HepG2 (cell line): ENCODE measurements around the gene CAPN3. TPM values are rescaled to one million over a fixed set of nuclear protein-coding genes. Genes with fewer than 3 reads are reported as not detected.

Experiments used
- BCL6 ChIP-seq: IDR thresholded peaks from 2 replicates; pipeline ENCODE4 v1.6.1; 2016; ENCODE audit warnings: missing genetic modification reagents, missing compliant biosample characterization
- FOXA3 ChIP-seq: IDR thresholded peaks from 2 replicates; pipeline ENCODE4 v1.6.1; 2016; ENCODE audit warnings: missing genetic modification reagents, missing compliant biosample characterization
- GZF1 ChIP-seq: sonication (generic); formaldehyde crosslinking; IDR thresholded peaks from 2 replicates; pipeline ENCODE4 v1.5.1; 2020; ENCODE audit warnings: mild to moderate bottlenecking, missing genetic modification reagents
- IKZF1 ChIP-seq: fragments of 450-650 bp; IDR thresholded peaks from 2 replicates; pipeline ENCODE4 v1.7.1; 2016
- IRX3 ChIP-seq: sonication (generic); formaldehyde crosslinking; IDR thresholded peaks from 2 replicates; pipeline ENCODE4 v1.8.1; 2023; ENCODE audit warnings: mild to moderate bottlenecking, low read depth, missing genetic modification reagents, borderline replicate concordance
- KDM6A ChIP-seq: IDR thresholded peaks from 2 replicates; pipeline ENCODE4 v1.6.1; 2016; ENCODE audit warnings: low read depth
- MAZ ChIP-seq, 2 experiments: sonication (generic) in 1 of 2; formaldehyde crosslinking in 1 of 2; IDR thresholded peaks; 2 replicates each; pipeline versions ENCODE4 v1.5.0 to v1.6.1; 2012 to 2020; ENCODE audit warnings: low read depth in 2 of 2, mild to moderate bottlenecking in 2 of 2, borderline replicate concordance in 1 of 2, improper control_type of control experiment in 1 of 2, low read length in 1 of 2, missing genetic modification reagents in 1 of 2, moderate library complexity in 1 of 2
- MIER2 ChIP-seq: IDR thresholded peaks from 2 replicates; pipeline ENCODE4 v1.6.1; 2016; ENCODE audit warnings: missing biosample characterization, missing genetic modification reagents
- NFKB2 ChIP-seq: sonication (generic); formaldehyde crosslinking; IDR thresholded peaks from 2 replicates; pipeline ENCODE4 v1.4.0; 2020; ENCODE audit warnings: missing genetic modification reagents, borderline replicate concordance
- NFKBIZ ChIP-seq: IDR thresholded peaks from 2 replicates; pipeline ENCODE4 v1.6.1; 2018; ENCODE audit warnings: missing genetic modification reagents, missing compliant biosample characterization
- NPAS2 ChIP-seq: sonication (generic); formaldehyde crosslinking; IDR thresholded peaks from 2 replicates; pipeline ENCODE4 v1.8.0; 2022; ENCODE audit warnings: mild to moderate bottlenecking, missing genetic modification reagents, borderline replicate concordance
- RXRB ChIP-seq: IDR thresholded peaks from 2 replicates; pipeline ENCODE4 v1.6.1; 2016; ENCODE audit warnings: borderline replicate concordance, missing genetic modification reagents, missing compliant biosample characterization
- SNAPC2 ChIP-seq: sonication (generic); formaldehyde crosslinking; IDR thresholded peaks from 2 replicates; pipeline ENCODE4 v1.8.1; 2022; ENCODE audit warnings: mild to moderate bottlenecking, missing genetic modification reagents
- SOX13 ChIP-seq, 3 experiments: fragments of 450-650 bp in 1 of 3; sonication (generic) in 1 of 3; formaldehyde crosslinking in 1 of 3; IDR thresholded peaks in 2 of 3; conservative IDR thresholded peaks in 1 of 3; 2 replicates each; pipeline versions ENCODE4 v1.5.0 to v1.6.1; 2016 to 2020; ENCODE audit warnings: antibody characterized with exemption in 1 of 3, mild to moderate bottlenecking in 1 of 3, missing compliant biosample characterization in 1 of 3, missing genetic modification reagents in 1 of 3, moderate library complexity in 1 of 3
- TGIF2 ChIP-seq: IDR thresholded peaks from 2 replicates; pipeline ENCODE4 v1.6.1; 2016; ENCODE audit warnings: control low read depth, missing compliant biosample characterization
- THRA ChIP-seq: sonication (generic); formaldehyde crosslinking; IDR thresholded peaks from 2 replicates; pipeline ENCODE4 v1.4.0; 2020; ENCODE audit warnings: missing genetic modification reagents, borderline replicate concordance
- ZBTB20 ChIP-seq: sonication (generic); formaldehyde crosslinking; IDR thresholded peaks from 2 replicates; pipeline ENCODE4 v1.8.1; 2023; ENCODE audit warnings: missing genetic modification reagents, low read depth, mild to moderate bottlenecking, borderline replicate concordance
- ZFP36L1 ChIP-seq: sonication (generic); formaldehyde crosslinking; IDR thresholded peaks from 2 replicates; pipeline ENCODE4 v1.8.0; 2022; ENCODE audit warnings: mild to moderate bottlenecking, missing genetic modification reagents, moderate library complexity
- ZKSCAN5 ChIP-seq: sonication (generic); formaldehyde crosslinking; IDR thresholded peaks from 2 replicates; pipeline ENCODE4 v1.5.1; 2020; ENCODE audit warnings: mild to moderate bottlenecking, missing genetic modification reagents
- ZNF296 ChIP-seq: sonication (generic); formaldehyde crosslinking; conservative IDR thresholded peaks from 2 replicates; pipeline ENCODE4 v1.5.0; 2020; ENCODE audit warnings: mild to moderate bottlenecking, missing genetic modification reagents
- ZNF549 ChIP-seq: sonication (generic); formaldehyde crosslinking; IDR thresholded peaks from 2 replicates; pipeline ENCODE4 v1.5.0; 2020; ENCODE audit warnings: missing genetic modification reagents
- ZNF567 ChIP-seq: sonication (generic); formaldehyde crosslinking; IDR thresholded peaks from 2 replicates; pipeline ENCODE4 v1.8.1; 2023; ENCODE audit warnings: mild to moderate bottlenecking, missing genetic modification reagents, borderline replicate concordance
- ZNF570 ChIP-seq: sonication (generic); formaldehyde crosslinking; IDR thresholded peaks from 2 replicates; pipeline ENCODE4 v1.4.0; 2020; ENCODE audit warnings: mild to moderate bottlenecking, missing genetic modification reagents, borderline replicate concordance
- ZNF746 ChIP-seq: sonication (generic); formaldehyde crosslinking; IDR thresholded peaks from 2 replicates; pipeline ENCODE4 v1.8.0; 2022; ENCODE audit warnings: mild to moderate bottlenecking, missing genetic modification reagents
- polyA plus RNA-seq, 8 experiments: library from polyadenylated mRNA; depleted of rRNA in 3 of 8; stranded (reverse) in 7 of 8; unstranded in 1 of 8; fragments of >200 nt; fragmentation: Illumina TruSeq in 4 of 8; extraction: Trizol in 4 of 8; gene quantifications; 2 replicates each; pipeline versions ENCODE4 v1.2.1 to v1.2.3, GENCODE V29; 2011 to 2016; ENCODE audit warnings: low read depth in 4 of 8, missing spikeins in 1 of 8, mixed read lengths in 1 of 8; ENCODE audit not compliant: insufficient read depth in 1 of 8
- total RNA-seq, 5 experiments: library from RNA; depleted of rRNA; stranded (reverse); fragments of >200 nt; fragmentation: Illumina TruSeq; extraction: Trizol; gene quantifications; 2 replicates each; pipeline ENCODE4 v1.2.3, GENCODE V29; 2016; ENCODE audit warnings: low read depth in 1 of 5
- TF ChIP-seq, protein P1 (sequence below): IDR thresholded peaks from 2 replicates; pipeline ENCODE4 v1.6.1; 2016; ENCODE audit warnings: missing compliant biosample characterization, missing genetic modification reagents, borderline replicate concordance
- TF ChIP-seq, protein P2 (sequence below): sonication (generic); formaldehyde crosslinking; IDR thresholded peaks from 2 replicates; pipeline ENCODE4 v1.5.0; 2020; ENCODE audit warnings: mild to moderate bottlenecking, missing genetic modification reagents, moderate library complexity

CAPN3 gene
- total and polyA plus RNA-seq, 2 of the 13 experiments (the other 11 are each of a cell fraction or from before 2014, with no cell fraction given) = 1.3 to 4.6 TPM

GRCh38 chr15:42392309-42393024 lies 33.2 kb downstream of the CAPN3 start (continued):
- TF ChIP-seq, protein P1, sequence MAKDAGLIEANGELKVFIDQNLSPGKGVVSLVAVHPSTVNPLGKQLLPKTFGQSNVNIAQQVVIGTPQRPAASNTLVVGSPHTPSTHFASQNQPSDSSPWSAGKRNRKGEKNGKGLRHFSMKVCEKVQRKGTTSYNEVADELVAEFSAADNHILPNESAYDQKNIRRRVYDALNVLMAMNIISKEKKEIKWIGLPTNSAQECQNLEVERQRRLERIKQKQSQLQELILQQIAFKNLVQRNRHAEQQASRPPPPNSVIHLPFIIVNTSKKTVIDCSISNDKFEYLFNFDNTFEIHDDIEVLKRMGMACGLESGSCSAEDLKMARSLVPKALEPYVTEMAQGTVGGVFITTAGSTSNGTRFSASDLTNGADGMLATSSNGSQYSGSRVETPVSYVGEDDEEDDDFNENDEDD = 0 out of 2 replicates have a peak, but pooled peaks have one; percentile 32
- no peak; the same call in 1 of the 2 replicates for TF ChIP-seq FOXA3 (CRISPR knock-in tag)
- TF ChIP-seq, protein P2, sequence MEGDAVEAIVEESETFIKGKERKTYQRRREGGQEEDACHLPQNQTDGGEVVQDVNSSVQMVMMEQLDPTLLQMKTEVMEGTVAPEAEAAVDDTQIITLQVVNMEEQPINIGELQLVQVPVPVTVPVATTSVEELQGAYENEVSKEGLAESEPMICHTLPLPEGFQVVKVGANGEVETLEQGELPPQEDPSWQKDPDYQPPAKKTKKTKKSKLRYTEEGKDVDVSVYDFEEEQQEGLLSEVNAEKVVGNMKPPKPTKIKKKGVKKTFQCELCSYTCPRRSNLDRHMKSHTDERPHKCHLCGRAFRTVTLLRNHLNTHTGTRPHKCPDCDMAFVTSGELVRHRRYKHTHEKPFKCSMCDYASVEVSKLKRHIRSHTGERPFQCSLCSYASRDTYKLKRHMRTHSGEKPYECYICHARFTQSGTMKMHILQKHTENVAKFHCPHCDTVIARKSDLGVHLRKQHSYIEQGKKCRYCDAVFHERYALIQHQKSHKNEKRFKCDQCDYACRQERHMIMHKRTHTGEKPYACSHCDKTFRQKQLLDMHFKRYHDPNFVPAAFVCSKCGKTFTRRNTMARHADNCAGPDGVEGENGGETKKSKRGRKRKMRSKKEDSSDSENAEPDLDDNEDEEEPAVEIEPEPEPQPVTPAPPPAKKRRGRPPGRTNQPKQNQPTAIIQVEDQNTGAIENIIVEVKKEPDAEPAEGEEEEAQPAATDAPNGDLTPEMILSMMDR = peak; percentile 38; the same call in 1 of the 2 replicates
- TF ChIP-seq NFKB2 (CRISPR knock-in tag) = no peak
- no peak for TF ChIP-seq GZF1
- TF ChIP-seq RXRB (CRISPR knock-in tag) = peak; percentile 88
- TF ChIP-seq ZNF549 (CRISPR knock-in tag) = no peak
- TF ChIP-seq ZKSCAN5 = no peak
- no peak for TF ChIP-seq ZNF296 (CRISPR knock-in tag)
- TF ChIP-seq ZNF567 (CRISPR knock-in tag) = peak; percentile 45; the same call in 1 of the 2 replicates
- peak; percentile 98 for TF ChIP-seq KDM6A (CRISPR knock-in tag)
- 0 out of 2 replicates have a peak, but pooled peaks have one; percentile 66 for TF ChIP-seq ZBTB20
- TF ChIP-seq ZNF746 (CRISPR knock-in tag) = peak; percentile 93
- no peak for TF ChIP-seq NPAS2 (CRISPR knock-in tag)
- peak; percentile 72 for TF ChIP-seq TGIF2 (CRISPR knock-in tag)
- TF ChIP-seq THRA (CRISPR knock-in tag) = peak; percentile 91; the same call in 1 of the 2 replicates
- TF ChIP-seq NFKBIZ (CRISPR knock-in tag) = no peak
- peak; percentile 58; the same call in 1 of the 2 replicates for TF ChIP-seq MAZ (IDR thresholded peaks at IDR 0.05; ENCODE audit: borderline replicate concordance, low read depth, low read length)
- TF ChIP-seq MAZ (CRISPR knock-in tag; IDR thresholded peaks at IDR 0.05; ENCODE audit: low read depth) = peak; percentile 84
- TF ChIP-seq BCL6 = peak; percentile 64
- no peak for TF ChIP-seq IKZF1
- TF ChIP-seq SOX13 (IDR thresholded peaks at IDR 0.05) = peak; percentile 53; the same call in 1 of the 2 replicates
- TF ChIP-seq SOX13 (CRISPR knock-in tag; conservative IDR thresholded peaks at IDR 0.05 in 1 of 2, IDR thresholded peaks at IDR 0.05 in 1 of 2) = peak in 1 of 2 experiments; percentile 80; a peak in 2 of 4 replicates
- TF ChIP-seq IRX3 (CRISPR knock-in tag) = peak; percentile 47; the same call in 1 of the 2 replicates
- TF ChIP-seq ZFP36L1 (CRISPR knock-in tag) = no peak; the same call in 1 of the 2 replicates
- 0 out of 2 replicates have a peak, but pooled peaks have one; percentile 73 for TF ChIP-seq SNAPC2 (CRISPR knock-in tag)
- no peak for TF ChIP-seq MIER2 (CRISPR knock-in tag)
- no peak for TF ChIP-seq ZNF570 (CRISPR knock-in tag)
